ENCODE data around the gene PTPRN2. TPM values are rescaled to one million over a fixed set of nuclear protein-coding genes. Genes with fewer than 3 reads are reported as not detected.

PTPRN2 gene
- total RNA-seq, 1 experiment from 2014 or later = 1.1 TPM

DNA sequence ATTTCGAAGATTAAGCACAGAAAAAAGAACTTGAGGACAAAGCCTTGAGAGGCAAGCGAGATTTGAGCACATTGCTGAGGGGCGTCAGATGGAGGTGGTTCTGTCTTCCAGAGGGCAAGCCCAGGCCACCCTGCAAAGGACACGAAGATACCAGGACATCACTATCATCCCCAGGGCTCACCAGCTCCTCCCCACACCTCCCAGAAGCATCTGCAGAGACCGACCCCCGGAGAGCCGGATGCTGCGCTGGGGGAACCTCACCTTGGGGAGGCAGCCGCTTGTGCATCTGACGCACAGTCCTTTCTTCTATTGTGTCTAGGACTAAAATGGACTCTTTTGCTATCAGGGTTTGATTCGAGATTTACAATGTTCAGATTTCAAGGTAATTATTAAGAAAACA lies 991.2 kb downstream of the PTPRN2 start:
- no peak overlapping the region for H3K4me3 ChIP-seq (ENCODE audit: low read depth in 2 of 2, low read length in 2 of 2)
- intact Hi-C loops (cut with micrococcal nuclease; ENCODE audit: unreplicated experiment) = no loop called here
- ChIA-PET CTCF (no interaction called here), POLR2A (no interaction called here)
- H3K4me1 ChIP-seq (ENCODE audit: control insufficient read depth, insufficient read depth, low read length) = no peaks in the 10 kb centered on the region
- H3K27me3 ChIP-seq (ENCODE audit: control insufficient read depth, insufficient read depth, low read length) = no peaks in the 10 kb centered on the region
- H3K27ac ChIP-seq (ENCODE audit: low read length) = no peak overlapping the region
- no peak for DNase-seq (ENCODE audit: low read depth, low spot score)
- H3K36me3 ChIP-seq (ENCODE audit: control insufficient read depth, insufficient read depth, low read length) = no peaks in the 10 kb centered on the region
- in situ Hi-C loops (cut with HindIII; ENCODE audit: low pct_unique_long_range_greater_than_20kb, low sequenced_read_pairs) = no loop called here
- no peak for ATAC-seq
- no TSS peak for BruUV-seq (replicated peaks)
- H3K9me3 ChIP-seq (ENCODE audit: control insufficient read depth, insufficient read depth, low read depth, low read length) = no peaks in the 10 kb centered on the region
- TF ChIP-seq, protein P1, sequence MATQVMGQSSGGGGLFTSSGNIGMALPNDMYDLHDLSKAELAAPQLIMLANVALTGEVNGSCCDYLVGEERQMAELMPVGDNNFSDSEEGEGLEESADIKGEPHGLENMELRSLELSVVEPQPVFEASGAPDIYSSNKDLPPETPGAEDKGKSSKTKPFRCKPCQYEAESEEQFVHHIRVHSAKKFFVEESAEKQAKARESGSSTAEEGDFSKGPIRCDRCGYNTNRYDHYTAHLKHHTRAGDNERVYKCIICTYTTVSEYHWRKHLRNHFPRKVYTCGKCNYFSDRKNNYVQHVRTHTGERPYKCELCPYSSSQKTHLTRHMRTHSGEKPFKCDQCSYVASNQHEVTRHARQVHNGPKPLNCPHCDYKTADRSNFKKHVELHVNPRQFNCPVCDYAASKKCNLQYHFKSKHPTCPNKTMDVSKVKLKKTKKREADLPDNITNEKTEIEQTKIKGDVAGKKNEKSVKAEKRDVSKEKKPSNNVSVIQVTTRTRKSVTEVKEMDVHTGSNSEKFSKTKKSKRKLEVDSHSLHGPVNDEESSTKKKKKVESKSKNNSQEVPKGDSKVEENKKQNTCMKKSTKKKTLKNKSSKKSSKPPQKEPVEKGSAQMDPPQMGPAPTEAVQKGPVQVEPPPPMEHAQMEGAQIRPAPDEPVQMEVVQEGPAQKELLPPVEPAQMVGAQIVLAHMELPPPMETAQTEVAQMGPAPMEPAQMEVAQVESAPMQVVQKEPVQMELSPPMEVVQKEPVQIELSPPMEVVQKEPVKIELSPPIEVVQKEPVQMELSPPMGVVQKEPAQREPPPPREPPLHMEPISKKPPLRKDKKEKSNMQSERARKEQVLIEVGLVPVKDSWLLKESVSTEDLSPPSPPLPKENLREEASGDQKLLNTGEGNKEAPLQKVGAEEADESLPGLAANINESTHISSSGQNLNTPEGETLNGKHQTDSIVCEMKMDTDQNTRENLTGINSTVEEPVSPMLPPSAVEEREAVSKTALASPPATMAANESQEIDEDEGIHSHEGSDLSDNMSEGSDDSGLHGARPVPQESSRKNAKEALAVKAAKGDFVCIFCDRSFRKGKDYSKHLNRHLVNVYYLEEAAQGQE (IDR thresholded peaks at IDR 0.05; ENCODE audit: insufficient read depth in 1 of 2, low read depth in 2 of 2, low read length in 1 of 2) = no peak
- TF ChIP-seq TCF7L2 (IDR thresholded peaks at IDR 0.05; ENCODE audit: low read depth, low read length) (no peak), POLR2AphosphoS5 (IDR thresholded peaks at IDR 0.05; ENCODE audit: low read depth, low read length) (no peak), SIN3A (IDR thresholded peaks at IDR 0.05; ENCODE audit: borderline replicate concordance, insufficient read depth, low read depth, low read length) (no peak)
- TF ChIP-seq, protein P2, sequence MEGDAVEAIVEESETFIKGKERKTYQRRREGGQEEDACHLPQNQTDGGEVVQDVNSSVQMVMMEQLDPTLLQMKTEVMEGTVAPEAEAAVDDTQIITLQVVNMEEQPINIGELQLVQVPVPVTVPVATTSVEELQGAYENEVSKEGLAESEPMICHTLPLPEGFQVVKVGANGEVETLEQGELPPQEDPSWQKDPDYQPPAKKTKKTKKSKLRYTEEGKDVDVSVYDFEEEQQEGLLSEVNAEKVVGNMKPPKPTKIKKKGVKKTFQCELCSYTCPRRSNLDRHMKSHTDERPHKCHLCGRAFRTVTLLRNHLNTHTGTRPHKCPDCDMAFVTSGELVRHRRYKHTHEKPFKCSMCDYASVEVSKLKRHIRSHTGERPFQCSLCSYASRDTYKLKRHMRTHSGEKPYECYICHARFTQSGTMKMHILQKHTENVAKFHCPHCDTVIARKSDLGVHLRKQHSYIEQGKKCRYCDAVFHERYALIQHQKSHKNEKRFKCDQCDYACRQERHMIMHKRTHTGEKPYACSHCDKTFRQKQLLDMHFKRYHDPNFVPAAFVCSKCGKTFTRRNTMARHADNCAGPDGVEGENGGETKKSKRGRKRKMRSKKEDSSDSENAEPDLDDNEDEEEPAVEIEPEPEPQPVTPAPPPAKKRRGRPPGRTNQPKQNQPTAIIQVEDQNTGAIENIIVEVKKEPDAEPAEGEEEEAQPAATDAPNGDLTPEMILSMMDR (IDR thresholded peaks at IDR 0.05) = no peak

DNA sequence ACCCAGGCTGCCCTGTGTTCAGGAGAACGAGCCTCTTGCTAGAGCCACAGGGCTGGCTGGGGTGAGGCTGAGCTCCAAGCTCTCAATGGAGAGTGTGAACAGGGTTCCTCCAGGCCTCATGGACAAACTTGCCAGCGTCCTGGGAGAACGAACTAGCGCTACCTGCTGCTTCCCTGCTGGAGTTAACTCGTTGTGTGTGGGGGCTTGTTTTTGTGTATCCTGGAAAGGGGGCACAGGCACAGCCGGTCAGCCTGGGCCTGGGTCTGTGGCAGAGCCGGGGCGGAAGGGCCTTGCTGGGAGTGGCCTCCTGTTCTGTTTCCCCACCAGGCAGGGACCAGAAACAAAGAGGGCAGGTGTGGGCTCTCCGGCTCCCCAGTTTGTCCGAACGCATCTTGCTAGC lies 991.6 kb downstream of the PTPRN2 start:
- POLR2A ChIA-PET = no interaction called here
- BruUV-seq (replicated peaks) = no TSS peak
- CTCF ChIA-PET = no interaction called here
- Histone ChIP-seq H3K4me1 (ENCODE audit: control insufficient read depth, insufficient read depth, low read length) (no peaks in the 10 kb centered on the region), H3K4me3 (ENCODE audit: low read depth in 2 of 2, low read length in 2 of 2) (no peak overlapping the region), H3K36me3 (ENCODE audit: control insufficient read depth, insufficient read depth, low read length) (no peaks in the 10 kb centered on the region), H3K9me3 (ENCODE audit: control insufficient read depth, insufficient read depth, low read depth, low read length) (no peaks in the 10 kb centered on the region), H3K27me3 (ENCODE audit: control insufficient read depth, insufficient read depth, low read length) (no peaks in the 10 kb centered on the region), H3K27ac (ENCODE audit: low read length) (no peak overlapping the region)
- TF ChIP-seq TCF7L2 (IDR thresholded peaks at IDR 0.05; ENCODE audit: low read depth, low read length) (no peak), SIN3A (IDR thresholded peaks at IDR 0.05; ENCODE audit: borderline replicate concordance, insufficient read depth, low read depth, low read length) (no peak), POLR2AphosphoS5 (IDR thresholded peaks at IDR 0.05; ENCODE audit: low read depth, low read length) (no peak)
- TF ChIP-seq, protein P1 (IDR thresholded peaks at IDR 0.05; ENCODE audit: insufficient read depth in 1 of 2, low read depth in 2 of 2, low read length in 1 of 2) = no peak
- TF ChIP-seq, protein P2 (IDR thresholded peaks at IDR 0.05) = no peak
- ATAC-seq = no peak
- in situ Hi-C loops (cut with HindIII; ENCODE audit: low pct_unique_long_range_greater_than_20kb, low sequenced_read_pairs) (no loop called here), intact Hi-C loops (cut with micrococcal nuclease; ENCODE audit: unreplicated experiment) (no loop called here)
- DNase-seq (ENCODE audit: low read depth, low spot score) = no peak
